ENCODE results near the gene FAM181A.
A peak's percentile ranks its signal among the peaks of the same experiment; 100 is the strongest.

Gene FAM181A

GRCh38 chr14:93905623-93906022 is 21.5 kb upstream of the FAM181A start:
- TF ChIP-seq CTCF (IDR thresholded peaks at IDR 0.05; ENCODE audit: insufficient read depth, low read length) (no peak), REST (IDR thresholded peaks at IDR 0.05; ENCODE audit: insufficient replicate concordance, low read depth) (no peak), POLR2AphosphoS5 (IDR thresholded peaks at IDR 0.05; ENCODE audit: low read depth) (no peak), GABPA (IDR thresholded peaks at IDR 0.05; ENCODE audit: low read depth) (no peak), SPI1 (IDR thresholded peaks at IDR 0.05; ENCODE audit: borderline replicate concordance, low read depth) (no peak)
- Histone ChIP-seq H3K27me3 (ENCODE audit: insufficient read depth, poor library complexity, severe bottlenecking) (no peaks in the 10 kb centered on the region), H3K4me3 (replicated peaks; ENCODE audit: insufficient read depth, low read length) (no peak overlapping the region), H3K27ac (replicated peaks) (no peak overlapping the region)
- no peak for DNase-seq (ENCODE audit: low read depth in 1 of 2, low spot score in 1 of 2)

- peak; percentile 81 for TF ChIP-seq CTCF (IDR thresholded peaks at IDR 0.05; ENCODE audit: insufficient read depth, low read length)
- TF ChIP-seq GABPA (IDR thresholded peaks at IDR 0.05; ENCODE audit: low read depth), result peak; percentile 31; the same call in 1 of the 2 replicates
- no peak for TF ChIP-seq POLR2AphosphoS5 (IDR thresholded peaks at IDR 0.05; ENCODE audit: low read depth)
- no peak for TF ChIP-seq SPI1 (IDR thresholded peaks at IDR 0.05; ENCODE audit: borderline replicate concordance, low read depth)
- DNase-seq (ENCODE audit: low read depth in 1 of 2, low spot score in 1 of 2), result peak; percentile 15 to 58
- H3K4me3 ChIP-seq (replicated peaks; ENCODE audit: insufficient read depth, low read length), result no peak overlapping the region
Measured at GRCh38 chr14:93906341-93907329, 20.5 kb upstream of the FAM181A start.

GRCh38 chr14:93909429-93910128 is 17.6 kb upstream of the FAM181A start:
- no peak overlapping the region for H3K27ac ChIP-seq (replicated peaks)
- TF ChIP-seq SPI1 (IDR thresholded peaks at IDR 0.05; ENCODE audit: borderline replicate concordance, low read depth), result no peak
- TF ChIP-seq CTCF (IDR thresholded peaks at IDR 0.05; ENCODE audit: insufficient read depth, low read length), result no peak
- TF ChIP-seq GABPA (IDR thresholded peaks at IDR 0.05; ENCODE audit: low read depth), result no peak
- no peak for TF ChIP-seq REST (IDR thresholded peaks at IDR 0.05; ENCODE audit: insufficient replicate concordance, low read depth)
- TF ChIP-seq POLR2AphosphoS5 (IDR thresholded peaks at IDR 0.05; ENCODE audit: low read depth), result no peak
- no peak for DNase-seq (ENCODE audit: low read depth in 1 of 2, low spot score in 1 of 2)
- no peaks in the 10 kb centered on the region for H3K27me3 ChIP-seq (ENCODE audit: insufficient read depth, poor library complexity, severe bottlenecking)
- no peak overlapping the region for H3K4me3 ChIP-seq (replicated peaks; ENCODE audit: insufficient read depth, low read length)

More at GRCh38 chr14:93906341-93907329, 20.5 kb upstream of the FAM181A start:
- Histone ChIP-seq H3K27me3 (ENCODE audit: insufficient read depth, poor library complexity, severe bottlenecking) (no peaks in the 10 kb centered on the region), H3K27ac (replicated peaks) (no peak overlapping the region)
